Upper lobe of left lung (tissue), 4 donors: Measurements from ENCODE around the gene PLEKHA5.

Source experiments
- CTCF ChIP-seq, 6 experiments: fragments of 450-650 bp in 4 of 6; fragments of 200-600 bp in 2 of 6; sonication (generic) in 2 of 6; IDR thresholded peaks; one replicate each; pipeline ENCODE4 v1.5.1; 2016 to 2019; ENCODE audit warnings: antibody characterized with exemption in 6 of 6
- EP300 ChIP-seq, 4 donors: sonication (generic); formaldehyde crosslinking; IDR thresholded peaks; one replicate each; pipeline ENCODE4 v1.5.1; 2017; ENCODE audit warnings: antibody characterized with exemption in 4 of 4, control low read depth in 2 of 4
- POLR2A ChIP-seq, 4 donors: fragments of 450-650 bp; IDR thresholded peaks; one replicate each; pipeline ENCODE4 v1.5.1; 2016 to 2017; ENCODE audit warnings: antibody characterized with exemption in 4 of 4, mild to moderate bottlenecking in 2 of 4
- POLR2AphosphoS5 ChIP-seq, 2 donors: sonication (generic); formaldehyde crosslinking; IDR thresholded peaks; one replicate each; pipeline ENCODE4 v1.5.1; 2017; ENCODE audit warnings: antibody characterized with exemption in 2 of 2

- TF ChIP-seq CTCF (IDR thresholded peaks at IDR 0.05) (no peak), POLR2A (IDR thresholded peaks at IDR 0.05) (no peak), POLR2AphosphoS5 (IDR thresholded peaks at IDR 0.05) (no peak), EP300 (IDR thresholded peaks at IDR 0.05) (no peak)
Measured at GRCh38 chr12:19192710-19193109, 63.2 kb downstream of the PLEKHA5 start.
